ENCODE data around the gene LONRF2.

Gene LONRF2

GRCh38 chr2:100228415-100228814 lies 93.9 kb downstream of the LONRF2 start:
- Histone ChIP-seq H3K4me3 (replicated peaks; ENCODE audit: low read depth, low read length) (no peak overlapping the region), H3K27me3 (replicated peaks; ENCODE audit: control insufficient read depth, insufficient read depth, low read length) (no peaks in the 10 kb centered on the region; the same call in 1 of the 2 replicates), H3K36me3 (ENCODE audit: control insufficient read depth, insufficient read depth, low read length) (no peaks in the 10 kb centered on the region)
- TF ChIP-seq CTCF (IDR thresholded peaks at IDR 0.05; ENCODE audit: insufficient read depth, low read length, poor library complexity, severe bottlenecking), result no peak
- no peak for DNase-seq (ENCODE audit: extremely low read depth, insufficient read length)

GRCh38 chr2:100224988-100225710 lies 97.2 kb downstream of the LONRF2 start:
- no peak for DNase-seq (ENCODE audit: extremely low read depth, insufficient read length)
- TF ChIP-seq CTCF (IDR thresholded peaks at IDR 0.05; ENCODE audit: insufficient read depth, low read length, poor library complexity, severe bottlenecking), result no peak
- no peak overlapping the region for H3K4me3 ChIP-seq (replicated peaks; ENCODE audit: low read depth, low read length)
- H3K36me3 ChIP-seq (ENCODE audit: control insufficient read depth, insufficient read depth, low read length), result no peaks in the 10 kb centered on the region
- no peaks in the 10 kb centered on the region; the same call in 1 of the 2 replicates for H3K27me3 ChIP-seq (replicated peaks; ENCODE audit: control insufficient read depth, insufficient read depth, low read length)

GRCh38 chr2:100223502-100223901 lies 98.8 kb downstream of the LONRF2 start:
- no peak overlapping the region for H3K4me3 ChIP-seq (replicated peaks; ENCODE audit: low read depth, low read length)
- H3K27me3 ChIP-seq (replicated peaks; ENCODE audit: control insufficient read depth, insufficient read depth, low read length), result no peaks in the 10 kb centered on the region; the same call in 1 of the 2 replicates

More at GRCh38 chr2:100223502-100223901, 98.8 kb downstream of the LONRF2 start:
- no peak for DNase-seq (ENCODE audit: extremely low read depth, insufficient read length)
- no peaks in the 10 kb centered on the region for H3K36me3 ChIP-seq (ENCODE audit: control insufficient read depth, insufficient read depth, low read length)
- no peak for TF ChIP-seq CTCF (IDR thresholded peaks at IDR 0.05; ENCODE audit: insufficient read depth, low read length, poor library complexity, severe bottlenecking)

Data from GM06990 (cell line).